OCI-LY7 (cell line): ENCODE measurements around the gene GOT1.

Experiments
- EZH2phosphoT487 ChIP-seq: fragments of 200-600 bp; sonication (generic); IDR thresholded peaks from 2 replicates; pipeline ENCODE4 v1.6.1; 2018; ENCODE audit warnings: low read depth, borderline replicate concordance, mild to moderate bottlenecking, mixed run types, antibody characterized with exemption, low read length, moderate library complexity, mixed read lengths
- TF ChIP-seq, protein P1 (sequence below): fragments of 200-600 bp; sonication (generic); conservative IDR thresholded peaks from 2 replicates; pipeline ENCODE4 v1.5.1; 2014; ENCODE audit warnings: mild to moderate bottlenecking, antibody characterized with exemption, low read length, moderate library complexity, mixed read lengths

GRCh38 chr10:99395750-99396445, 34.5 kb downstream of the GOT1 start:
- TF ChIP-seq, protein P1, sequence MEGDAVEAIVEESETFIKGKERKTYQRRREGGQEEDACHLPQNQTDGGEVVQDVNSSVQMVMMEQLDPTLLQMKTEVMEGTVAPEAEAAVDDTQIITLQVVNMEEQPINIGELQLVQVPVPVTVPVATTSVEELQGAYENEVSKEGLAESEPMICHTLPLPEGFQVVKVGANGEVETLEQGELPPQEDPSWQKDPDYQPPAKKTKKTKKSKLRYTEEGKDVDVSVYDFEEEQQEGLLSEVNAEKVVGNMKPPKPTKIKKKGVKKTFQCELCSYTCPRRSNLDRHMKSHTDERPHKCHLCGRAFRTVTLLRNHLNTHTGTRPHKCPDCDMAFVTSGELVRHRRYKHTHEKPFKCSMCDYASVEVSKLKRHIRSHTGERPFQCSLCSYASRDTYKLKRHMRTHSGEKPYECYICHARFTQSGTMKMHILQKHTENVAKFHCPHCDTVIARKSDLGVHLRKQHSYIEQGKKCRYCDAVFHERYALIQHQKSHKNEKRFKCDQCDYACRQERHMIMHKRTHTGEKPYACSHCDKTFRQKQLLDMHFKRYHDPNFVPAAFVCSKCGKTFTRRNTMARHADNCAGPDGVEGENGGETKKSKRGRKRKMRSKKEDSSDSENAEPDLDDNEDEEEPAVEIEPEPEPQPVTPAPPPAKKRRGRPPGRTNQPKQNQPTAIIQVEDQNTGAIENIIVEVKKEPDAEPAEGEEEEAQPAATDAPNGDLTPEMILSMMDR: no peak
- TF ChIP-seq EZH2phosphoT487: no peak
